SKM-1 treated with dmso at 0.1 percent for 144 hours (cell line): ENCODE measurements around the gene RNASE4.

Experiments used
- DNase-seq: peaks from one replicate; lab custom pipeline; 2025; ENCODE audit not compliant: unreplicated experiment; lab: John Stamatoyannopoulos, UW

The RNASE4 gene

DNA sequence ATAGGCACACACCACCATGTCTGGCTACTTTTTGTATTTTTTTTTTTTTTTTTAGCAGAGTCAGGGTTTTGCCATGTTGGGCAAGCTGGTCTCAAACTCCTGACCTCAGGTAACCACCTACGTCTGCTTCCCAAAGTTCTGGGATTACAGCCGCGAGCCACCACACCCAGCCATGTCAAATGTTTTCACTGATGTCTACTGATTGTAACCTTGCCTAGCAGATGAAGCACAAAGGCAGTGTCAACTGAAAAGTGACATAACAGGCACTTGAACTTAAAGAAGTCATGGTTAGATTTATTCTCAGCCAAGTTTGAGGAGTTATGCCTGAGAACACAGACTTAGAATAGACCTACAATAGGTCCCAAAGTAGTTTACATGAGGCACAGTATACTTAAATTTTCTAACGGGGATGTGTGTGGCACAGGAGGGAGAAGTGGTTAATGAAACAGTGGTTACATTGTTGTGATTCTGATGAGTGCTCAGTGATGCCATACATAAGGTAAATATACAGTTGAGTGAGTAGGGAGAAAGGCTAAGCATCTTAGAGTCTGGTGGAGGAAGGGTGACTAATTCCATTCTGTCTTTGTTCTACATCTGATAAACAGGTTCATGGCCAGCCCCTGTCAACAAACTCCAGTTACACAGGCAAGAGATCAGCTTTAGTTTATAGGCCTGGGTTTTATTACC is 12.6 kb upstream of the RNASE4 start:
- no peak for DNase-seq

DNA sequence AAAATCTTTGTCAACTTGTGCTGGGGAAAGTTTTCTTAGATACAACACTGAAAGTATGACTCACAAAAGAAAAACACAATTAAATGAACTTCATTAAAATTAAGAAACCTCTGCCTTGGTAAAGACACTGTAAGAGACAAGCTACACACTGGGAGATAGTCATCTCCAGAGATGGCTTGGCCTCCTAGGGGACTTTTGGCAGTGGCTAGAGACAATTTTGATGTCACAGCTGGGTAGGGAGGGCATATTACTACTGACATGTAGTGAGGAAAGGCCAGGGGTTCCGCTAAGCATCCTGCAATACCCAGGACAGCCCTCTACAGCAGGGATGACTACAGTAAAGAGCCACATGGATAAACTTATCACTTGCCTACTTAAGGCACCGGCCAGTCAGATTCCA is 8.7 kb upstream of the RNASE4 start:
- no peak for DNase-seq

DNA sequence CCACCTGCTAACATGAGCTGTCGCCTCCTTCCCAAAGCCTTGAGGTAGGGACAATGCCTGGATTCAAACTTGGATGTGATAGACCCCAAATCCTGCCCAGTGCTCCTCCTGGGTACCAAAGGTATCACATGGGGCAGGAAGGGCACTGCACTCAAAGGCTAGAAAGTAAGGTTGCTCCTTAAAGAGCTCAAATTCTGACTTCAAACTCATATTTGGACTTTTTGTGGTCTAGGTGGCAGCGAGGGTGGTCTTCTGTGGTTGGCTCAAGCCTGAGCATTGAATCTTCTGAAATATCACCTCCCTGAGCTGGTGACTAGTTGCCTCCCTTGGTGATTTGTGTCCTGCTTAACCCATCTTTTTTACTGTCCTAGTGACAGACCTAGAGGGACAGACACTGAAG is 8.3 kb upstream of the RNASE4 start:
- no peak for DNase-seq

DNA sequence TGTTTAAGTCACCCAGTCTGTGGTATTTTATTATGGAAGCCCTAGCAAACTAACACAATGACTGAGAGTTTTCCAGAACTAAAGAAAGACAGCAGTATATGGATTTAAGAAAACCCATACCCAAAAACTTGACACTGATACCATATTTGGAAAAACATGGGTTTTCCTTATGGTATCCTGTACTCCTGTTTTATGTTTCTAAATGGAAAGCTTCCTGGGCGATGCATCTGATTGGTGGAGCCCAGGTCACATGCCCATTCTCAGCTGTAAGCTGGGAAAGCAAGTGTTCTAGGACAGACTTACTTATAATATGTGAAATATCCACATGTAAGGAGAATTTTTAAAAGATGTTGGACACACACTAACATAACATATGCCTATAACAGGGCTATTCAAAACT is 4.5 kb upstream of the RNASE4 start:
- no peak for DNase-seq

DNA sequence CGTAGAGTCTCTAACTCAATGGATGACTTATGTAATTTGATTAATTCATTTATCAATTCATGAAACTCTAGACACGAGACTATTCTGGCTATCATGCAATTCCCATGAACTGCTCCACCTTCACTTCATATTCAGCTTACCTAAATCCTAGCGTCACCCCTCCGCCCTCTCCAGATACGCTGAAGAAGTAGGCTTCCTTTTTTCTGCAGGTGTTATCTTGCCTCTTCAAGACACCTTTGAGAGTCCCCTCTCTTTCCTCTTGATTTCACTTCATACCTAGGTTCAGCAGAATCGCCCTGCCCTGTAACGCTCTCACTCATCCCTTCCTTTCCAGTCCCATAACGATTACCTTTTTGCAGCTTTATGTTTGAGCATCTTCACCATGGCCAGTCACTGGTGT is 4.0 kb upstream of the RNASE4 start:
- no peak for DNase-seq

DNA sequence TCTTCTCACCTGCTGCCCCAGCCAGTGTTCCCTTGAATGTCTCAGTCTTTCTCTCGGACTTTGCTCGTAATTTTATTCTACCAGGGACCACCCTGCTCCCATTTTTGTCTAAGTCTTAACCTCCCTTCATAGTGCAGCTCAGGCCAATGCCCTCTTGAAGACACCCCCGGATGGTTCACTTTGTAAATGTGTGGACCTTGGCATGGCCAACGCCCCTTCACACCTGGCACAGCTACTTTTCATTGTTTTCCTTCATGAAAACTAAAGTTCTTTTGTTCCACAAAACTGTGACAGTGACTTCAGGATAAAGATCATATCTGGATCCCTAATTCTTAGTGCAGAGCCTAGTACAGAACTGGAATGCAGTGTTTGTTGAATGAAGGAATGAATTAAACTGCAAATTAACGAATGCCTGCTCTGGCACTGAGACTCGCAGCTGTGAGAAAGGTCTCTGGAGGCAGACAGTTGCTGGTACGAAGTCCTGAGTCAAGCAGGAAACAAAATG is 3.5 kb upstream of the RNASE4 start:
- no peak for DNase-seq

DNA sequence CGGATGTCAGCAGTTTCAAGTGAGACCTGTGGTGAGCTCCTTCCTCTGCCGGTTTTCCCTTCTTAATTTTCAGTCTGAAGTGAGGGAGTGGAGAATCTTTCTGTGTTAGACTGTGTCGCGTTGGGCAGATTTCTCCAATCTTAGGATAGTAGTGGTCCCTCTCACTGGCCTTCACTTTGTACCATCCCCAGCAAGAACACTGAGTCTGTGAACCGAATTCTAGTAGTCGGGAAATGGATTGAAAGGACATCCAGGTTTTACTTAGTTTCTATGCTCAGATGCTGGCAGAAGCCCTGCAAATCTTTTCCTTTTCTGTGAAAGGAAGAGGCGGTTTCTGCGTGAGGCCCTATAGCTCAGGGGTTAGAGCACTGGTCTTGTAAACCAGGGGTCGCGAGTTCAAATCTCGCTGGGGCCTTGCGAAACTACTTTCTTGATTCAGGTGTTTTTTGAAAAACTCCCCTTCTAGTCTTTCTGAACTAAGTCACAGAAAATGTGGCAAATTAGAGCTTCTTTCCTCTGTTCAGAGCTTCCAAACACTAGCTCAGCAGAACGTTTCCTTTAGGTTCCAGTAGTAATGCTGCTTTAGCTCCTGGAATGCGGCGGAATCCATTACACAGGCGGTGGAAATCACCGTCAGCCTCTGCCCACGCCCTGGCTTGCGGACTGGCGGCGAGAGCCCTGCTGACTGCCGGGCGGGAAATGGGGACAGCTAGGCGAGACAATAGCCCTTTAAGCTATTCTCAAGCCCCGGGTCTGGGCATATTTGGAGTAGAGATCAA is 2.8 kb upstream of the RNASE4 start:
- DNase-seq, result peak; percentile 57

DNA sequence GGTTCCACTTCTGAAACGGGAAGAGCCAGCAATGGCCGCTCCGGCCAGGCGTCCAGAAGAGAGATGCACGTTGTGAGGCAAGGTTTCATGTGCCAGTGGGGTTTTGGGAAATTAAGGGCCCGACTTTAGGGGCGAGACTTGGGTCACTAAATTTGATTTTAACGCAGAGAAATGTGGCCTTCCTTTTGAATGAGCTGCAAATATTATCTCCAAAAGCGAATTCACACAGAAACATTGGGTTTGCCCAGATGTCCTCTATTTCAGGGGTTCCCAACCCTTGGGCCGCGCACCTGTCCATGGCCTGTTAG is 2.3 kb upstream of the RNASE4 start:
- no peak for DNase-seq

DNA sequence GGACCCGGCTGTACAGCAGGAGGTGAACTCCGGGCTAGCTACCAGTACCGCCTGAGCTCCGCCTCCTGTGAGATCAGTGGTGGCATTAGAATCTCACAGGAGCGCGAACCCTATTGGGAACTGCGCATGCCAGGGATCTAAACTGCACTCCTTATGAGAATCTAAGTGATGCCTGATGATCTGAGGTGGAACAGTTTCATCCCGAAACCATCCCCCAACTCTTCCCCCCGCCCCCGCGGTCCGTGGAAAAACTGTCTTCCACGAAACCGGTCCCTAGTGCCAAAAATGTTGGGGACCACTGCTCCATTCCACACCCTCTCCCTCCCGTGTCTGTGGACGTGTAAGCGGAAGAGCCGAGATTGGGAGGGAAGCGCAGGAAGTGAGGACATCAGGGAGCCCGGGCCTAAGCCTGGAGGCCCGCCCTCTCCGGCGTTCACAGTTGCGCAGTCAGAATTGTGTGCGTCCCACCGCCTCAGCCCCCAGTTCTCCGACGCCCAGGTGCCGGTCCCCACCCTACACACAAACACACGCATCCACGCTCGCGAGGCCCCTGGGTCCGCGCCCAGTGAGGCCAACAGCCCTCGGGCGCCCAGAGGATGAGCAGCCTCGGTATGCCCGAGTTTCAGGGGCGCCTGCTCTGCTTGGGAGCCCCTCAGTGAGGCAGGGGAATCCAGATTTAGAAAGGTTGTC is 1.8 kb upstream of the RNASE4 start:
- peak; percentile 49 for DNase-seq

DNA sequence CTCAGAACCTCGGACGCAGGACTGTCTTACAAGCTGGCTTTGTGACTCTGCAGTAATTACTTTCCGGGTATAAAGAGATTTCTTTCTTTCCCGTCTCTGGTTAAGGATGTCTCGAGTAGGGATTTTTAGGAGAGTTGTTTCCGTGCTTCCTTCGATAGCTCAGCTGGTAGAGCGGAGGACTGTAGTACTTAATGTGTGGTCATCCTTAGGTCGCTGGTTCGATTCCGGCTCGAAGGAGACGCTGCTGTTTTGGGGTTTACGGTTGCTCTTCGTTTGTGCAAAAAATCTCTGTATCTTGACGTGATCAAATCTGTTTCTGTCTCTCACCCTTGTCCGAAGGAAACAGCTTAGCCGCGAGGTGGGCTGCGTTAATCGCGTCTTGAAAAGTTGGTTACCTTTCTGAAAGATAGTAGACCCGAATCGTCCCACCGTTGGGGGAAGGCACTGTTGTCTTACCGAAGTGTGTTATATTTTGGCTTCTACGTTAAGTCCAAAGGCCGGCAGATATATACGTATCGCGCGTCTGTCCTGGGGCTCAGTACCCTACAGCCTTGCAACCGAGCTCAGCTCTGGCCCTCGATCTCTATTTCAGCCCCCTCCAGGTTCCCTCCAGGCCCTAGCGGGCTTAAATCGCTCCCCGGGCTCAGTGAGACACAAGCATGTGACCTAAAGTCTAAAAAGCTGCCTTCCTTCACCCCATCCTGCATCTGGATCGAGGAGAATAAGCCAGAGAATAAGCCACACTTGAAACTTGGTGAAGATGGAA is 1.1 kb upstream of the RNASE4 start:
- peak; percentile 40 for DNase-seq

DNA sequence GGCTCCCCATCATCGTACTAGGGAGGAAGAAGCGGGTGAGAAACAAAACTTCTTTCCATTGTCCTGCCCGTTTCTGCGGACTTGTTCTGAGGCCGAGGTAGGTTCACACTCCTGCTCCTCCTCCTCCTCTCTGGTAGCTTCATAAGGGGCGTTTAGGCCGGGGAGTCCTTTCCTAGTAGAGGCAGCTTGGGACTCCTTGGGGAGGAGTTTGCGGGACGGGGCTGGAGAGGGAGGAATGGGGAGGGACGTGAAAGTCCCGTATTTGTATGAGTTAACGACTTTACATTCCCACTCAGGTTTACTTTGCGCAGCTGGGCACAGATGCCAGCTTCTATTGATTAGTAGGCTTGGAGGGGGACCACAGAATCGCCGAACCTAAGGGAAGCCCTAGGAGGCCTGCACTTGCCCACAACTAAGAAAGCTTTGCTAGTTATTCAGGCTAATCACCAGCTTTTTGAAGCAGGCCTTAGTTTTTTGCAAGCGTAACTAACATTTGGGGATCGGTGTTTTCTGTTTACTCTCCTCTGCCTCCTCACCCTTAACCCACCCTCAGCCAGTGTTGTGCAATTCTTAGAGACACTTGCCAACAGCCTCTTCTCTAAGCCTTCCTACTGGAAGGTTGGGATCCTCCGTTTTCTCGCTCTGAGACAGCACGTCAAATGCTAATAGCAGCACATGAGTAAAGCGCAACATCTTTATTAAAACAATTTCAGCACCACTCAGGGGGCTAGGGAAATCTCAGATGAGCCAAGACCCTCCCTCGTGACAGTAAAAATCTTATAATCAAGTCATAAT is 499 bp downstream of the RNASE4 start:
- DNase-seq, result no peak

DNA sequence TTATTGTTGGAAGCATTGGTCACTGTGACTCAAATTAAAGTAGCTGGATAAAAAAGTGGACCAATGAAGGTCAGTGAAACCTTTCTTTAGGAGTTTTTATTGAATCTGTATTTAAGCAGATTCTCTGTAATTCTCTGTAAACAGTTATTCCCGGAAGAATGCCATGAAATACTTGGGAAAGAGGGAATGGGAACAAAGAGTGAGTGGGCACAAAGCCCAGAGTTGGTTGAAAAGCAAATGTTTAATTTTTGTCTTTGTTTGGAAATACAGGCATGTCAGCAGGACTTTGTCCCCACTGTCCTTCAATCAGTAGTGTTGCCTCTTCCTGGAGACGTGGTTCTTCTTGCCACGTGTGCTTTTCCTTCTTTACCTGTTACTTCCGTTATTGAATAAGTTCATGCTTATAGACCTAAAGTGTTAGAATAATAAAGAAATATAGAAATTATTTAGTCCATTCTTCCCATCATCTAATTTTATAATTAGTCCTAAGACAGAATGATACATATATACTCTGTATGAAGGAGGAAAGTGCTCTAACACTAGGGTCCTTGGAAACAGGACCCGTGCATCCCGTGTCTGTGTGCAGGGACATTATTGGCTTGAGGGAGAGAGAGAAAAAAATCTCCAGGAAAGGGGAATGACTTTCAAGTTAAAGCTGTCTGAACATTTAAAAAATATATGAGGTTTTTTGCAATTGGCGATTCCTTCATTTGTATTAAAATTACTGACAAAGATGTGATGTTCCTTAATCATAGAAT is 2.2 kb downstream of the RNASE4 start:
- DNase-seq, result no peak

DNA sequence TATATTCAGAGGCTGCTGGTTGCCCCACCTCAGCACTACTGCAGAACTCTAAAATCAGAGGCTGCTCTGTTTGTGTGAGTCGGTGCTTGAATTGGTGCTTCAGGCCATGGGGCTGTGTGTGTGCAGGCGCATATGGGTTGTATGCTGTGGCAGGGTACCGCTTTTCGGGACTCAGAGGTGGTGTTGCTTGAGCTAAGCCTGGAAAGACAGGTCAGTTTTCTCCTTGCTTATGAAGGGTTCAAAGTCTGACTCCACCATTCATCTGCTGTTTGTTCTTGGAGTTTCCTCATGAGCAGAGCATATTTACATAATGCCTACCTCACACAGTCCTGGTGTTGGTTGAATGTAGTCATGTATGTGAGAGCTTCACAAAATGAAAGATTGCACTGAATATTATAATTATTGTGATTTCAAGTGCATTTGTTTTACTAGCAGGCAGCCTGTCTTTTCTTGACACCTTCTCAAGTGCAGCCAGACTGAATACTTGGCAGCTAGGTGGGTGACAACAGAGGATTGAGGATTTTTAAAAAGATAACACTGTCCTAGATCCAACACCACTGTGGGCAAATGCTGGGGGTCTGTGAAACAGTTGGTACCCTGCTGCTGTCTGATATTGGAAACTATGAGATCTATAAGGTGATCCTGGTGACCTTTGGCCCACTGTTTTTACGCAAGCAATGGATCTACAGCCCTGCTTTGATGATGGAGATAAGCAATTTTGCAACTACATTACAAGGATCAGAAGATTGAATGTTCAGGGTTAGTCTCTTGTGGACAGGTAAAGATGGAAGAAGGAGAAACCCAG is 3.2 kb downstream of the RNASE4 start:
- no peak for DNase-seq

DNA sequence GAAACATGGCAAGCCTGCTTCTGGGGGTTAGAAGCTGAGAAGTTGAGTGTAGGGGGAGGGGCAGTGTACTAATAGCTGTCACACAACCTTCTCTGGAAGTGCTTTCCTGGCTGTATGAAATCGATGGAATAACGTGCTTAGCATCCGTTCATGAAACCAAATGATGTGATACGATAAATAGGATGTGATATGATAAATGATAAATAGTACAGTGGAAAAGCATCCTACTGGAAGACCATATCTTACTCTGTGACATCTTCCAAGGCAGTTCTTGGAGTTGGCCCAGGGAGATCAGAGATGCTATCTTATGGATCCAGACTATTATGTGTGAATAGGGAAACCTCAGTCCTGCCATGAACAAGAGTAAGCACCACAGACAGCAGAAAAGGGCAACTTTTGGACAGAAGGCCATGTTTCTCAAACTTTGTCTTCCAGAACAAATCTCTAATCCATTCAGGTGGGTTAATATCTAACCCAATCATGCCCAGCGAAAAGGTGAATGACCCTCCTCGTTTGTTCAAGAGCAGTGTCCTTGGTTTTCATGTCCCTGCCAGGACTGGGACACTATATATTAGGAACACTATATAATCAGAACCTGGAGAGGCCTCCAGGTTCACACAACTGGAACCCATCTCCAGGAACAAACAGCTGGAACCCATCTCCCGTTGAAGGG is 3.9 kb downstream of the RNASE4 start, which contains the start of gene ANG:
ANG (plus strand) TSS at position 598 of the 673 bp plus-strand sequence. CDS start 4,801 bp downstream, outside the sequence.
- DNase-seq, result no peak

DNA sequence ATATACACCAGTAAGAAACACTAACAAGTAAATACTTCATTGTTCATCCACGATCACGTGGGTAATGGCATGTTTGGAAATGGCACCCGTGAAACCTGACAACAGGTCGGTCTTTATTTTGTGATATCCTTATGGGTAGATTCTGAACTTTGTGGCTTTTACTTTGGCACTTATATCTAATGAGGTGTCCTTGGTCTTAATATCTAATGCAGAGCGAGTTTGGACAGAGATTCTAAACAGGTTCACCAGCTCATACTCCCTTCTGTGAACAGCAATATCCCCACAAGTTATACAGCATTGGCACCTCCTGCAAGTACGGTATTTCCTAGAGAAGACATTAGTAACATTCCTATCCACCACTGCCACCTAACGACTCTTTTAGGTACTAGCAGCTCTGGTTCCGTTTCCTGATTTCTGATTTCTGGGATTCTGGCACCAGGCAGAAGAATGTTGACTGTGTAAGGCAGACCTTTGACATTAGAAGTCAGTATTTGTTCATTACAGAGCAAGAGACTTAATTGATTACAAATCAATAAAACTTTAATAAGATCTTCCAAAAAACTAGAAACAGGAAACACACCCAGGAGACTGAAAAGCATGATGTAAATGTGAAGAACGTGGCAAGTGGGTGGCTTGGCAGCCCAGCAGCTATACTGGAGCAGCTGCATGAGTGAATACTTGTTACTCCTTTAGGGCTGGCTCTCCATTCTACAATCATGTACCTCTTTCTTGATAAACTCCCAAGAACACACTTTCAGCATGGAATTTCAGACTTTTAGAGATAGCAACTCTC is 6.7 kb downstream of the RNASE4 start:
- DNase-seq, result peak; percentile 44

DNA sequence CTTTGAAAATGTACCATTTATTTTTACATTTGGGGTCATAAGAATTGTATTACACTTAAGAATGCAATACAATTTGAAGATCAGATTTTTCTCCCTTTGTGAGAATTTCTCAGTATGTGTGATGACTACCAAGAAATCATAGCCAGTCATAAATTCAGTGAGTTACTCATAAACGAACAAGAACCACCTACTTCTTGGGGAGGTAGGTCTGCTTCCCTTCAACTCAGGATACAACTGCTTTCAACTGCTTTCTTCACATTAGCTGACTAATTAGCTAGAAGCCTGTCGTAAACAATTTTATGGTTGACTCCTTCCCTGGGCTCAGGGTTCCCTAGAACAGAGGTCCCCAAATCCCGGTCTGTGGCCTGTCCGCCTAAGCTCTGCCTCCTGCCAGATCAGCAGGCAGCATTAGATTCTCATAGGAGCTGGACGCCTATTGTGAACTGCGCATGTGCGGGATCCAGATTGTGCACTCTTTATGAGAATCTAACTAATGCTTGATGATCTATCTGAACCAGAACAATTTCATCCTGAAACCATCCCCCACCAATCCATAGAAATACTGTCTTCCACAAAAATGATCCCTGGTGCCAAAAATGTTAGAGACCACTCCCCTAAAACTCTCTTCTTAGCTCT is 7.9 kb downstream of the RNASE4 start:
- no peak for DNase-seq

DNA sequence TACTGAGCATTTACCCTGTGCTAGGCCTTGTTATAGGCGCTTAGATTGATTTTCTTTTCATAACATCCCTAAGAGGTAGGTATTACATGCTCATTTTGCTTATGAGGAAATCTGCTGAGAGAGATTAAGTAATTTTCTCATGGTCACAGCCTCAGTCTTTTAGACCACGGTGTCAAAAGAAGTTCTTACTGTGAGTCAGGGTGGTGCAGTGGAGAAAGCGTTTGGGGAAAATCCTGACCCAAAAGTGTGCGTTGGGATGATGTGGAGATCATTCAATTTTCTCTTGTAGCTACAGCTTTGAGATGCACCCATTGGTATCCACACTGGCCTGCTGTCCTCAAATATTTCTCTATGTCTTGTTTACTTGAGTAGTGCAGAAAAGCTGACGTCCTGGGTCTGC is 12.4 kb downstream of the RNASE4 start:
- no peak for DNase-seq
